Measurements from ENCODE around the gene NAP1L2.
"Not testable (repeated sequence)": the region's sequence is repeated elsewhere in the genome, so short reads cannot be mapped to it uniquely, and the experiment has no call there.

NAP1L2 gene, protein sequence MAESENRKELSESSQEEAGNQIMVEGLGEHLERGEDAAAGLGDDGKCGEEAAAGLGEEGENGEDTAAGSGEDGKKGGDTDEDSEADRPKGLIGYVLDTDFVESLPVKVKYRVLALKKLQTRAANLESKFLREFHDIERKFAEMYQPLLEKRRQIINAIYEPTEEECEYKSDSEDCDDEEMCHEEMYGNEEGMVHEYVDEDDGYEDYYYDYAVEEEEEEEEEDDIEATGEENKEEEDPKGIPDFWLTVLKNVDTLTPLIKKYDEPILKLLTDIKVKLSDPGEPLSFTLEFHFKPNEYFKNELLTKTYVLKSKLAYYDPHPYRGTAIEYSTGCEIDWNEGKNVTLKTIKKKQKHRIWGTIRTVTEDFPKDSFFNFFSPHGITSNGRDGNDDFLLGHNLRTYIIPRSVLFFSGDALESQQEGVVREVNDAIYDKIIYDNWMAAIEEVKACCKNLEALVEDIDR

DNA sequence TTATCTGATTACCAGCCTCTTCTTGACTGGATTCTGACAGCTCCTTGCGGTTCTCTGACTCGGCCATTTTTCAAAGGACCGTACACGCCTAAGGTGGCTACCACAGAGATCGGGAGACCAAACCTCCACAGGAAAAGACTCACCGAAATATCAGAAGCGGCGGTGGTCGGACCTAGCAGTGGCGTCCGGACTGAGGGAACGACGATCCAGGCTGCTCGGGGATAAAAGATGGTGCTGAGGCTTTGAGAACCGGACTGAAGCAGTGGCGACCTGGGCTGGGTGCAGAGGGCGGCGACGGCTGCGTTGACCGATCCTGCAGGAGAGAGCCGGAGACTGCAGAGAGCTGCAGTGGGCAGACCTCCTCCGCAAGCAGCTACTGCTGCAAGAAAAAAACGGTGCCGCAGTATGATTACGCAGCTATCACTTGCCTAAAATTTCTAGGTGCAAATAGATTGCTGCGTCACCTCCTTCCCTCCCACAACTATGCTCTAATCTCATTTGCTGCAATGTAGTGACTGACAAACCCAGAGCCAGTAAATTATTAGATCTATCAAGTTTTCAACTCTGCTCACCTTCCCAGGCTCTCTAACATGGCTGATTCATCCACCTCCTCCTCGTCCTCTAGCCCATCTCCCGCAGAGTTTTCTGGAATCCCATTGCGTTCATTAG, at the start of gene NAP1L2:
TSS of gene NAP1L2 (minus strand) at position 426 of the 669 bp plus-strand sequence. CDS start at position 67, 359 bp downstream.
- peak; percentile 2 for DNase-seq (ENCODE audit: low read depth)

GRCh38 chrX:73262991-73263390, 48.3 kb upstream of the NAP1L2 start:
- no peak for DNase-seq (ENCODE audit: low read depth)

- no peak for DNase-seq (ENCODE audit: low read depth)
Observed at GRCh38 chrX:73239242-73239641, 24.6 kb upstream of the NAP1L2 start.

GRCh38 chrX:73217621-73218020, 3.0 kb upstream of the NAP1L2 start:
- no peak for DNase-seq (ENCODE audit: low read depth)

GRCh38 chrX:73215246-73215645, 595 bp upstream of the NAP1L2 start:
- no peak for DNase-seq (ENCODE audit: low read depth)

- DNase-seq (ENCODE audit: low read depth) = no peak
Observed at GRCh38 chrX:73213734-73214425, 771 bp downstream of the NAP1L2 start.

- no peak for DNase-seq (ENCODE audit: low read depth)
Observed at GRCh38 chrX:73206366-73206765, 8.3 kb downstream of the NAP1L2 start.

- no peak for DNase-seq (ENCODE audit: low read depth)
Observed at GRCh38 chrX:73182502-73183114, 32.0 kb downstream of the NAP1L2 start.

- not testable (repeated sequence) for DNase-seq (ENCODE audit: low read depth)
Observed at GRCh38 chrX:73168945-73169344, 45.7 kb downstream of the NAP1L2 start.

All from T-helper 22 cell (primary cell).